ENCODE measurements around the gene CHP2. TPM values are rescaled to one million over a fixed set of nuclear protein-coding genes. Genes with fewer than 3 reads are reported as not detected.

Gene CHP2
- total RNA-seq, 1 donor from 2014 or later: not detected

DNA sequence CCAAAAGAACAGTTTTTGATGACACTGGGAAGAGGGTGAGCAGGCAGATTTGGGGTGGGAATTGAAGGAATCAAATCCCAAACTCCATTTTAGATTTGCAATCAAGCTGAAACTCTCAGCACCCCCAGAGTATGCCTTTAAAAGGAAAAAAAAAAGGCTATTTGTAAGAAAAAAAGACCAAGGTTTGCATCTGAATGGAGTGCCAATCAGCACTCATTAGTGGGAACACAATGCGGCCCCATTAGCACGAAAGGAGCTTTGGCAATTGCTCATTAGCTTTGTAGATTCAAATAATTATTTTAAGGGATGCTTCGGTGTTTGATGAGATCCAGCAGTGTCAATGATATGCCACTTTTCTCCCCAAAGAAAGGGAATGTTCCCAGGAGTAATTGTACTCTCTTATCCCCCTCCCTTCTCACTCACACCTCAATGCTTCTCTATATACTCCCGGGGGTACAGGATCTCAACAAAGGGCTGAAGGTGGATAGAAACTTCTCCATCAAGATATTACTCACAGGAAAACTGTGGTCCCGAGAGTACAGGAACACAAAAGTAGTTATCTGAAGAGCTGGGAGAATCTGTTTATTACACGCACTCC is 32.2 kb downstream of the CHP2 start:
- Mint-ChIP-seq H3K4me3 (ENCODE audit: unreplicated experiment) (no peak overlapping the region), H3K27me3 (ENCODE audit: unreplicated experiment) (peaks cover 2% of the 10 kb centered on the region), H3K27ac (ENCODE audit: unreplicated experiment) (no peak overlapping the region), H3K9me3 (ENCODE audit: unreplicated experiment) (no peaks in the 10 kb centered on the region), H3K4me1 (ENCODE audit: low read depth, unreplicated experiment) (no peaks in the 10 kb centered on the region), H3K36me3 (ENCODE audit: unreplicated experiment) (no peaks in the 10 kb centered on the region)
- no peak for DNase-seq
- no peak for TF ChIP-seq CTCF (IDR thresholded peaks at IDR 0.05; ENCODE audit: partially characterized antibody, unreplicated experiment)

- Mint-ChIP-seq H3K27ac (ENCODE audit: unreplicated experiment) (no peak overlapping the region), H3K4me3 (ENCODE audit: unreplicated experiment) (no peak overlapping the region), H3K27me3 (ENCODE audit: unreplicated experiment) (peaks cover 2% of the 10 kb centered on the region), H3K36me3 (ENCODE audit: unreplicated experiment) (no peaks in the 10 kb centered on the region), H3K4me1 (ENCODE audit: low read depth, unreplicated experiment) (no peaks in the 10 kb centered on the region), H3K9me3 (ENCODE audit: unreplicated experiment) (no peaks in the 10 kb centered on the region)
- DNase-seq: no peak
- no peak for TF ChIP-seq CTCF (IDR thresholded peaks at IDR 0.05; ENCODE audit: partially characterized antibody, unreplicated experiment)
Measured at GRCh38 chr16:23788685-23789084, 33.9 kb downstream of the CHP2 start.

DNA sequence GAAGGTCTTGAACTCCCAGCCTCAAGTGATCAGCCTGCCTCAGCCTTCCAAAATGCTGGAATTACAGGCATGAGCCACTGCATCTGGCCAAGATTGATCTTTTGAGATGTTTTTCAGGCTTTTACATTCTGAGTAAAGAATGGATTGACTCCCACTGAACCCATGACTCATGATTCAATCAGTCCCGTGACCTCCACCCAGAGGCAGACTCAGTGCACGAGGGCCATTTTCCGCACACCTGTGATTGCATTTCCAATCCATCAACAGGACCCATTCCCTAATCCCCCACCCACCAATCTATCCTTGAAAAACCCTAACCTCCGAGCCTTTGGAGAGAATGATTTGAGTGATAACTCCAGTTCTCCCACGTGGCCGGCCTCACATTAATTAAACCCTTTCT is 40.6 kb downstream of the CHP2 start:
- Mint-ChIP-seq H3K36me3 (ENCODE audit: unreplicated experiment) (no peaks in the 10 kb centered on the region), H3K27ac (ENCODE audit: unreplicated experiment) (no peak overlapping the region), H3K9me3 (ENCODE audit: unreplicated experiment) (no peaks in the 10 kb centered on the region), H3K4me3 (ENCODE audit: unreplicated experiment) (no peak overlapping the region), H3K4me1 (ENCODE audit: low read depth, unreplicated experiment) (no peaks in the 10 kb centered on the region), H3K27me3 (ENCODE audit: unreplicated experiment) (no peaks in the 10 kb centered on the region)
- TF ChIP-seq CTCF (IDR thresholded peaks at IDR 0.05; ENCODE audit: partially characterized antibody, unreplicated experiment): no peak
- no peak for DNase-seq

GRCh38 chr16:23796941-23797340 is 42.1 kb downstream of the CHP2 start:
- no peak for DNase-seq
- Mint-ChIP-seq H3K27ac (ENCODE audit: unreplicated experiment) (no peak overlapping the region), H3K27me3 (ENCODE audit: unreplicated experiment) (peaks cover 2% of the 10 kb centered on the region), H3K9me3 (ENCODE audit: unreplicated experiment) (no peaks in the 10 kb centered on the region), H3K36me3 (ENCODE audit: unreplicated experiment) (no peaks in the 10 kb centered on the region), H3K4me3 (ENCODE audit: unreplicated experiment) (no peak overlapping the region), H3K4me1 (ENCODE audit: low read depth, unreplicated experiment) (no peaks in the 10 kb centered on the region)
- TF ChIP-seq CTCF (IDR thresholded peaks at IDR 0.05; ENCODE audit: partially characterized antibody, unreplicated experiment): no peak

GRCh38 chr16:23801378-23801777 is 46.6 kb downstream of the CHP2 start:
- Mint-ChIP-seq H3K27me3 (ENCODE audit: unreplicated experiment) (peaks cover 2% of the 10 kb centered on the region), H3K4me1 (ENCODE audit: low read depth, unreplicated experiment) (no peaks in the 10 kb centered on the region), H3K9me3 (ENCODE audit: unreplicated experiment) (no peaks in the 10 kb centered on the region), H3K4me3 (ENCODE audit: unreplicated experiment) (no peak overlapping the region), H3K36me3 (ENCODE audit: unreplicated experiment) (no peaks in the 10 kb centered on the region), H3K27ac (ENCODE audit: unreplicated experiment) (no peak overlapping the region)
- peak; percentile 86 for DNase-seq
- peak; percentile 70 for TF ChIP-seq CTCF (IDR thresholded peaks at IDR 0.05; ENCODE audit: partially characterized antibody, unreplicated experiment)

All from glutamatergic neuron (in vitro differentiated cells).